Parathyroid adenoma (tissue), 2 donors: ENCODE data around the gene ARR3.
"Not testable (repeated sequence)": the region's sequence is repeated elsewhere in the genome, so short reads cannot be mapped to it uniquely, and the experiment has no call there.

Experiments used
- H2AFZ ChIP-seq: fragments of 300-600 bp; sonication (generic); one replicate; pipeline ENCODE4 v1.7.0; 2017; ENCODE audit warnings: antibody characterized with exemption, mild to moderate bottlenecking
- H3K27ac ChIP-seq: fragments of 300-600 bp; sonication (generic); one replicate; pipeline ENCODE4 v1.7.0; 2017
- H3K27me3 ChIP-seq: fragments of 300-600 bp; sonication (generic); one replicate; pipeline ENCODE4 v1.7.0; 2017; ENCODE audit warnings: low read length; ENCODE audit not compliant: control insufficient read depth, insufficient read depth
- H3K36me3 ChIP-seq: fragments of 300-600 bp; sonication (generic); one replicate; pipeline ENCODE4 v1.7.0; 2017; ENCODE audit warnings: low read length; ENCODE audit not compliant: control insufficient read depth, insufficient read depth
- H3K4me1 ChIP-seq: fragments of 300-600 bp; sonication (generic); one replicate; pipeline ENCODE4 v1.7.0; 2017; ENCODE audit warnings: control low read depth
- H3K4me2 ChIP-seq: fragments of 300-600 bp; sonication (generic); one replicate; pipeline ENCODE4 v1.7.0; 2017; ENCODE audit warnings: low read length
- H3K4me3 ChIP-seq: fragments of 300-600 bp; sonication (generic); one replicate; pipeline ENCODE4 v1.7.0; 2017; ENCODE audit warnings: low read depth, low read length
- H3K79me2 ChIP-seq: fragments of 300-600 bp; sonication (generic); one replicate; pipeline ENCODE4 v1.7.0; 2017; ENCODE audit warnings: control low read depth
- H3K9ac ChIP-seq: fragments of 300-600 bp; sonication (generic); one replicate; pipeline ENCODE4 v1.7.0; 2017; ENCODE audit warnings: mild to moderate bottlenecking
- H3K9me3 ChIP-seq: fragments of 300-600 bp; sonication (generic); one replicate; pipeline ENCODE4 v1.7.0; 2017; ENCODE audit warnings: low read length; ENCODE audit not compliant: control insufficient read depth
- CTCF ChIP-seq: fragments of 300-600 bp; sonication (generic); IDR thresholded peaks from one replicate; pipeline ENCODE4 v1.7.0; 2017; ENCODE audit warnings: antibody characterized with exemption, mild to moderate bottlenecking
- donor health status: primary hyperparathyroidism.

The ARR3 gene

DNA sequence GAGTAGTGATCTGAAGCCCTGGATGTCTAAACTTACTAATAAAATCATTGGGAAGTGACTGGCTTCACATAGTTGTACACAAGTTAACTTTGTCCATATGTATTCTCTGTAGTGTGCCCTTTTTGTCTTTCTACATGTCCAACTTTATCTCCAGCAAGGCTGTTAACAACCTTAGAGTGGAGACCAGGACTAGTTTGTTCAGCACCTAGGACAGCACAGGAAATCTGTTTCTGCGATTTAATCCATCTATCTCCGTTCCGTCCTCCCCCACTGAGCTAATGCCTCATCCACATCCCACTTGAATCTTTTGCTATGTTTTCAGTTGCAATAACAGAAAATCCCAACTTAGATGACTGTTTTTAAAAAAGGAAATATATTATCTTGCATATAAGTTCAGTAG, 3.4 kb upstream of the ARR3 start:
- Histone ChIP-seq H2AFZ (no peak overlapping the region), H3K27me3 (no peaks in the 10 kb centered on the region), H3K27ac (no peak overlapping the region), H3K4me3 (no peak overlapping the region), H3K9ac (no peak overlapping the region), H3K4me1 (no peaks in the 10 kb centered on the region), H3K36me3 (no peaks in the 10 kb centered on the region), H3K4me2 (no peak overlapping the region), H3K79me2 (no peaks in the 10 kb centered on the region), H3K9me3 (no peaks in the 10 kb centered on the region)
- TF ChIP-seq CTCF = no peak

GRCh38 chrX:70274029-70274428, 5.9 kb downstream of the ARR3 start:
- not testable (repeated sequence) for H3K27ac ChIP-seq, H3K4me1 ChIP-seq, H3K36me3 ChIP-seq, H3K9ac ChIP-seq, H3K4me3 ChIP-seq, H3K9me3 ChIP-seq, H3K27me3 ChIP-seq, H3K4me2 ChIP-seq, H2AFZ ChIP-seq, H3K79me2 ChIP-seq

DNA sequence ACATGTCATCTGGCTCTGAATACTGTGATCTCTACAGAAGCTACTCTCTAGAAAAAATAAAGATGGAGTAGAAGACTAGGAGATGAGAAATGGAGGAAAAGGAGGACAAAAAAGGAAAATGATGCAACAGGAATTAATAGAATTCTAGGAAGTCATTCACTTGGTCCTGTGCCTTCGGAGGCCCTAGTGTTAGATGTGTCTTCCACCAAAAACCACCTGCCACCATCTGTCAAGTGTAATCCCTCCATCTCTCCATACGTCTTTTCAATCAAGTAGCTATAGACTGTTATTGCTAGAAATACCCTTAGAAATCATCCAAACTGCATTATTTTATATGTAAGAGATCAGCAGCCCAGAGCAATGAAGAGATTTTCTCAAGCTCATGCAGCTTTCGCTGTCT, 10.9 kb downstream of the ARR3 start:
- no peaks in the 10 kb centered on the region for H3K79me2 ChIP-seq
- H3K4me1 ChIP-seq = no peaks in the 10 kb centered on the region
- TF ChIP-seq CTCF = no peak
- no peak overlapping the region for H3K9ac ChIP-seq
- H3K9me3 ChIP-seq = no peaks in the 10 kb centered on the region
- H3K36me3 ChIP-seq = no peaks in the 10 kb centered on the region
- H3K4me2 ChIP-seq = no peak overlapping the region
- H3K27ac ChIP-seq = no peak overlapping the region
- no peak overlapping the region for H2AFZ ChIP-seq
- no peaks in the 10 kb centered on the region for H3K27me3 ChIP-seq
- no peak overlapping the region for H3K4me3 ChIP-seq

GRCh38 chrX:70280573-70280972, 12.4 kb downstream of the ARR3 start:
- H3K27ac ChIP-seq = no peak overlapping the region
- H3K9me3 ChIP-seq = no peaks in the 10 kb centered on the region
- H3K36me3 ChIP-seq = no peaks in the 10 kb centered on the region
- H3K9ac ChIP-seq = no peak overlapping the region
- H3K4me1 ChIP-seq = no peaks in the 10 kb centered on the region
- no peak overlapping the region for H3K4me3 ChIP-seq
- no peak overlapping the region for H2AFZ ChIP-seq
- no peak for TF ChIP-seq CTCF
- H3K79me2 ChIP-seq = no peaks in the 10 kb centered on the region
- H3K4me2 ChIP-seq = no peak overlapping the region
- H3K27me3 ChIP-seq = no peaks in the 10 kb centered on the region

DNA sequence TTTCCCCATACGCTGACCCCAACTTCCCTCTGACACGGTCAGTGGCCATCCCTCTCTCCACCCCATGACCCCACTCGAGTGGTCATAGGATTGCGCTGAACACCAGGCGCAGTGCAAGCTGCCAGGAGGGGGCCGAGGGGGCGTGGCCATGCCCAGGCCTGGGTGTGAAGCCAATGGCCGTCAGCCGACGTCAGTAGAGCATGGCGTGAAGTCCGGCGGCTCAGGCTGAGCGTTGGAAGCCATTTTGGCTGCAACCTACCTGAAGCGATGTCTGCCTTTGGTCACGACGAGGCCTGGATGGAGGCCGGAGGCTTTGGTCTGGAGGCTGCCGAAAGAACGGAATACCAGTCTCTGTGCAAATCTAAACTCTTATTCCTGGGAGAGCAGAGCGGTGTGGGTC, 13.8 kb downstream of the ARR3 start, which contains the start of gene RAB41:
RAB41 (plus strand) TSS at position 222 of the 400 bp plus-strand sequence; CDS start at position 268, 46 bp downstream.
- TF ChIP-seq CTCF = no peak
- no peak within 1 kb of the TSS for H3K4me3 ChIP-seq
- H3K27ac ChIP-seq = no peak within 1 kb of the TSS
- H3K4me2 ChIP-seq = no peak within 1 kb of the TSS
- H3K27me3 ChIP-seq = no peaks in the 10 kb centered on the region
- no peaks in the 10 kb centered on the region for H3K9me3 ChIP-seq
- H2AFZ ChIP-seq = no peak within 1 kb of the TSS
- no peaks in the 10 kb centered on the region for H3K36me3 ChIP-seq
- H3K9ac ChIP-seq = no peak within 1 kb of the TSS
- no peaks in the 10 kb centered on the region for H3K79me2 ChIP-seq
- H3K4me1 ChIP-seq = no peaks in the 10 kb centered on the region
